HG02970 (cell line): ENCODE data around the gene NCAPG.
A peak's percentile ranks its signal among the peaks of the same experiment; 100 is the strongest.

ENCODE experiments used
- ATAC-seq: cut with Tn5 transposase; IDR thresholded peaks from one replicate; pipeline ENCODE4 v1.9.1; 2021; ENCODE audit warnings: mild to moderate bottlenecking, moderate library complexity, moderate number of reproducible peaks; ENCODE audit not compliant: unreplicated experiment, low FRiP score

NCAPG gene, protein sequence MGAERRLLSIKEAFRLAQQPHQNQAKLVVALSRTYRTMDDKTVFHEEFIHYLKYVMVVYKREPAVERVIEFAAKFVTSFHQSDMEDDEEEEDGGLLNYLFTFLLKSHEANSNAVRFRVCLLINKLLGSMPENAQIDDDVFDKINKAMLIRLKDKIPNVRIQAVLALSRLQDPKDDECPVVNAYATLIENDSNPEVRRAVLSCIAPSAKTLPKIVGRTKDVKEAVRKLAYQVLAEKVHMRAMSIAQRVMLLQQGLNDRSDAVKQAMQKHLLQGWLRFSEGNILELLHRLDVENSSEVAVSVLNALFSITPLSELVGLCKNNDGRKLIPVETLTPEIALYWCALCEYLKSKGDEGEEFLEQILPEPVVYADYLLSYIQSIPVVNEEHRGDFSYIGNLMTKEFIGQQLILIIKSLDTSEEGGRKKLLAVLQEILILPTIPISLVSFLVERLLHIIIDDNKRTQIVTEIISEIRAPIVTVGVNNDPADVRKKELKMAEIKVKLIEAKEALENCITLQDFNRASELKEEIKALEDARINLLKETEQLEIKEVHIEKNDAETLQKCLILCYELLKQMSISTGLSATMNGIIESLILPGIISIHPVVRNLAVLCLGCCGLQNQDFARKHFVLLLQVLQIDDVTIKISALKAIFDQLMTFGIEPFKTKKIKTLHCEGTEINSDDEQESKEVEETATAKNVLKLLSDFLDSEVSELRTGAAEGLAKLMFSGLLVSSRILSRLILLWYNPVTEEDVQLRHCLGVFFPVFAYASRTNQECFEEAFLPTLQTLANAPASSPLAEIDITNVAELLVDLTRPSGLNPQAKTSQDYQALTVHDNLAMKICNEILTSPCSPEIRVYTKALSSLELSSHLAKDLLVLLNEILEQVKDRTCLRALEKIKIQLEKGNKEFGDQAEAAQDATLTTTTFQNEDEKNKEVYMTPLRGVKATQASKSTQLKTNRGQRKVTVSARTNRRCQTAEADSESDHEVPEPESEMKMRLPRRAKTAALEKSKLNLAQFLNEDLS

DNA sequence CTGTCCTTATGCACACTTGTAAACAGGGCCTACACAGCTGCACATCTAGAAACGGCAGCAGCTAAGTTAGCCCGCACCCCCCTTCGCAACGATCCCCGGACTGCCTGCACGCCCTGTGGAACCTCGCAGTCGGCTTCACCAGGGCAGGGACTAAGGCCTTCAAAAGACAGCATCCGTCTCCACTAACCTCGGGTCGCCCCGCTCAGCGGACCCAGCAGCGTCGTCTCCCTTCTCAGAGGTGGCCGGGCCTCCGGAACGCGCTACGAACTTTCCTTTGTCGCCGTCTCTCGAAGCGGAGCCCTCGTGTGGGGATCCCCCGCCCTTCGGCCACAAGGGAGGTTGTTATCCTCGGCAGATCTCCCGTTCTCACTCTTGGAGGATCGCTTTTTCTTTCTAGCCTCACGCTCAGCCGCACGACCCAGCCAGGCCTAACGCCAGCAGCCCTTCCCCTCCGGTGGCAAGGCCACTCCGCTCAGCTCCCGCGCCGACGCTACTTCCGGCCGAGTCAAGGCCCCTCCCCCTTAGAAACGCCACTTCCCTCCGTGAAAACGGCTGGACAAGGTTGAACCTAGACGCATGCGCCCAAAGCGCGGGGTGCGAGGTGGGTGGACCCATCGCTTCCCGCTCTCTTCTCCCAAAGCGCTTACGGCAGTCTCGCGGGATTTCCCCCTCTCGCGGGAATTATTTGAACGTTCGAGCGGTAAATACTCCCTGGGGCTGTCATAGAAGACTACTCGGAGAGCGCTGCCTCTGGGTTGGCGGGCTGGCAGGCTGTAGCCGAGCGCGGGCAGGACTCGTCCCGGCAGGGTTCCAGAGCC is at the start of gene NCAPG, which contains the start of gene DCAF16:
TSS of gene NCAPG (plus strand) at position 720 of the 818 bp plus-strand sequence. CDS start 99 bp downstream, outside the sequence.
TSS of gene DCAF16 (minus strand) at position 498 of the 818 bp plus-strand sequence. CDS start 6,616 bp downstream, outside the sequence.
- peak; percentile 94 for ATAC-seq

DNA sequence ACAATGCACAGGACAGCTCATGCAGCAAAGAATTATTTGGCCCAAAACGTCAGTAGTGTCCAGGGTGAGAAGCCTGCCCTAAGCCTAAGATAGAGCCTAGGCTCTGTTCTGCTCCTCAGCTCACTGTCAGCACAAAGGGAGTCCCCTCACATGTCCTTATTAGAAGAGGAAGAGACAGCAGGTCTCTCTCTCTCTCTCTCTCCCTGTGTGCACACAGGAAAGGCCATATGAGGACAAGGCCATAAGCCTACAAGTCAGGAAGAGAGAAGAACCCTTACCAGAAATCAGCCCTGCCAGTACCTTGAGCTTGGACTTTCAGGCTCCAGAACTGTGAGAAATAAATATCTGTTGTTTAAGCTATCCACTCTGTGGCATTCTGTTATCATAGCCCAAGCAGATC is 49.7 kb upstream of the NCAPG start:
- ATAC-seq: no peak

DNA sequence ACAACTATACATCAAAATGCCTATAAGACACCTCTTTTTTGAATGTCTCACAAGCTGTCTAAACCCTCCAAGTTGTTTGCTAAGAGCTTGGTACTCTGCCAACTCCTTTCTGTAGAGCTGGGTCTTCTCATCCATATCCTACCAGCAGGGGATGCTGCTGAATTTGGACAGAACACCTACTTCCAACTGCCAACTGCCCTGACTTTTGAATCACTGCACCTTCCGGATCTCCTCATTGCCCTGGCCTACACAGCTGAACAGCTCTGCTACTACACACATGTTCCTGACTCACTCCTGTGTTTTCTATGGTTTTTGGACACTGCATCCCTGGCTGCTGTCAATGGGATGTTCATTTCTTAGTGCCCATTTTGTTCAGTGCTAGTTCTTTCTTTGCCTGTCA is 48.1 kb upstream of the NCAPG start:
- ATAC-seq: no peak

DNA sequence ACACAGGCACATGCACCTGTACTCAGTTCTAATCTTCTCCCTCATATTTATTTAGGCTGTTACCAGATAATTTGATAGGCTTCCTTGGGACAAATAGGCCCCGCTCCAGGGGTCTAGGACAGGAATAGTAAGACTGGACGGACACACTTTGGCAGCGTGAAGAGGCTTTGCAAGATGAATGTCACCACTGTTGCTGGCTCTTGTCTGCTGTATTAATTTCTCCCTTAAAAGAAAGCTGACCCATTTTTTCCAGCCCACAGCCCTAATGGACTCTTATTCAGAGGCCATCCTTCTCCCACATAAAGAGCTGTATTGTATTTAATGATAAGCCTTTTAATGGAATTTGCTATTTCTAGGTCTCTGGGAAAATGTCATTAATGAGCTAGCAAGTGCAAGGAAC is 47.4 kb upstream of the NCAPG start:
- ATAC-seq: no peak

DNA sequence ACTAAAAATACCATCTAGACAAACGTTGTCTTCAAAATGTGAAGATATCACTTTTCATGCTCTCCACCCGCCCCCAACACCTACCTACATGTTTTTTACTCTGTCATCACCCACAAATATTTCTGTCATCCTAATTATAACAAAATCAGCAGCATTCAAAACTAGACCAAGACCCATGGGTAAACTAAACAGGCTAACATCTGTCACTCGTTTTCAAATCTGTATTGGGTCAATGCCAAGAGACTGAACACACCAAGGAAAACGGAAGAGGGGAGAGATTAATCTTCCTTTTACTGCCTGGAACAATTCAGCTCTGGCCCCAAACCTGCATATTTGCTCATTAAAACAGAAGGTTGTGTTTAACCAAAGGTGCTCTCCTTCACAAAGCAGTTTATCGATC is 46.8 kb upstream of the NCAPG start:
- no peak for ATAC-seq

DNA sequence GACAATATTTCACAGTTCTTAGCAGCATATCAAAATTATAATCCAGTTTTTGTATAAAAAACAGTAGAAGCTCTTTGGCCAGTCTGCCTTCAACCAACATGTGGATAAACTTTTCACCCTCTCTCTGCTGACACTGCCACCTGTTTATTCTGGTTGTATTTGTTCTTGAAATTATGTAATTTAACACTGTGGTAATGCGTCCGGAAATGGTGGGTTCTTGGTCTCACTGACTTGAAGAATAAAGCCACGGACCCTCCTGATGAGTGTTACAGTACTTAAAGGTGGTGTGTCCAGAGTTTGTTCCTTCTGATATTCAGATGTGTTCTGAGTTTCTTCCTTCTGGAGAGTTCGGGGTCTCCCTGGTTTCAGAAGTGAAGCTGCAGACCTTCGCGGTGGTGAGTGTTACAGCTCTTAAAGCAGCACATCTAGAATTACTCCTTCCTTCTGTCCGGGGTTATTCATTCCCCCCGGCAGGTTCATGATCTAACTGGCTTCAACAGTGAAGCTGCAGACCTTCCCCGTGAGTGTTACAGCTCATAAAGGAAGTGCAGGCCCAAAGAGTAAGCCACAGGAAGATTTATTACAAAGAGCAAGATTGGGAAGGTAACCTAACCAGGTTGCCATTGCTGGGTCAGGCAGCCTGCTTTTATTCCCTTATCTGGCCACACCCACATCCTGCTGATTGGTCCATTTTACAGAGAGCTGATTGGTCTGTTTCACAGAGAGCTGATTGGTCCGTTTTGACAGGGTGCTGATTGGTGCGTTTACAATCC is 45.1 kb upstream of the NCAPG start:
- no peak for ATAC-seq

DNA sequence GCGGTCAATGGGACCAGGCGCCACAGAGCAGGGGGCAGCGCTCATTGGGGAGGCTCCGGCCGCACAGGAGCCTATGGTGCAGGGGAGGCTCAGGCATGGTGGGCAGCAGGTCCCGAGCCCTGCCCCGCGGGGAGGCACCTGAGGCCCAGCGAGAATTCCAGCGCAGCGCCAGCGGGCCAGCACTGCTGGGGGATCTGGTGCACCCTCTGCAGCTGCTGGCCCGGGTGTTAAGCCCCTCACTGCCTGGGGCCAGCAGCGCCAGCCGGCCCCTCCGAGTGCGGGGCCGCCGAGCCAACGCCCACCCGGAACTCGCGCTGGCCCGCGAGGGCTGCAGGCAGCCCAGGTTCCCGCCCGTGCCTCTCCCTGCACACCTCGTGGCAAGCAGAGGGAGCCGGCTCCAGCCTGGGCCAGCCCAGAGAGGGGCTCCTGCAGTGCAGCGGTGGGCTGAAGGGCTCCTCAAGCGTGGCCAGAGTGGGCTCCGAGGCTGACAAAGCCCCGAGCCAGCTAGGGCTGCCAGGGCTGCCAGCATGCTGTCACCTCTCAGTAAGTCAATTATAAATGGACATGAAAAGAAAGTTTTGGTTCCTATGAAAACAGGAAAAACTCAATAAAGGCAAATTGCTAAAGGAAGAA is 43.8 kb upstream of the NCAPG start:
- ATAC-seq: no peak

DNA sequence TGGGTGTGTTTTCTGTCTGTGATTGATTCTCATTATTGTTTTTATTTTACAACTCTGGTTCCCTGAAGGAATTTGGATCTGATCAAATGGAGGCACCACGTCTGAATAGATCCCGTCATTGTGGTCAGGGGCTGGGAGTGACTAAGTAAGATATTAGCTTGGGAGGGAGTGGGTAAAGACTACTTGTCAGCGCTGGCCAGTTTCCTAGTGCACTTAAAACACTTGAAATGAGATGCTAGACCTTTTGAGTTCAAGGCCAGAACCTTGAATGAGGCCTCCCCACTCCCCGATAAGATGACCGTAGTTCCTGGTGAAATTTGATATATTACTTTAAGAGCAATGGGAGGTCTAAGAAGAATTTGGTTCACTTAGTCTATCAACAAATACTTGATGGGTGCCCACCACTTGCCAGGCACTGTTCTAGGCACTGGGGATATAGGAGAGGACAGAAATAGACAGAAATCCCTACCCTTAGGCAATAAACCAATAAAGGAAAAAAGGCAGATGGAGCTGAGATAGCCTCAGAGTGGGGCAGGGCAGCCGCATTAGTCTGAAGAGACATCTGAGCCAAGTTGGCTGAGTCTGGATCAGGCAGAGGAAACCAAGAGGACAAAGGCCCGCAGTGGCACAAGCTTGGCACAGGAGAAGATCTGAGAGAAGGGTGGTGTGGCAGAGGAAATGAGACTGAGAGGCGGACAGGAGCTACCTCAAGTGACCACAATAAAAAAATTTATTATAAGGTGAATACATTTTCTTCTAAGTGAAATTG is 41.2 kb upstream of the NCAPG start:
- ATAC-seq: no peak

DNA sequence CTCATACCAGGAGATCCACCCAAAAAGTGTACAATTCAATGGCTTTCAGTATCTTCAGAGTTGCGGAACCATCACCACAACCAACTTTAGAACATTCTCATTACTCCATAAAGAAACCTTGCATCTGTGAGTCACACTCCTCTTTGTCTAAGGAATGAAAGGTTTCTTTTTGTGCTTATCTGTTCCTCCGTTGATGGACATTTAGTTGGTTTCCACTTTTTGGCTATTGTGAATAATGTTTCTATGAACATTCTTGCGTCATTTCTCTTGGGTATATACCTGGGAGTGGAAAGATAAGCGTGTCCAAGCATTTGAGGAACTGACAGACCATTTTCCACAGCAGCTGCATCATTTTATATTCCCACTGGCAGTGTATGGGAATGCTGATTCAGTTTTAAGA is 39.9 kb upstream of the NCAPG start:
- ATAC-seq: no peak

DNA sequence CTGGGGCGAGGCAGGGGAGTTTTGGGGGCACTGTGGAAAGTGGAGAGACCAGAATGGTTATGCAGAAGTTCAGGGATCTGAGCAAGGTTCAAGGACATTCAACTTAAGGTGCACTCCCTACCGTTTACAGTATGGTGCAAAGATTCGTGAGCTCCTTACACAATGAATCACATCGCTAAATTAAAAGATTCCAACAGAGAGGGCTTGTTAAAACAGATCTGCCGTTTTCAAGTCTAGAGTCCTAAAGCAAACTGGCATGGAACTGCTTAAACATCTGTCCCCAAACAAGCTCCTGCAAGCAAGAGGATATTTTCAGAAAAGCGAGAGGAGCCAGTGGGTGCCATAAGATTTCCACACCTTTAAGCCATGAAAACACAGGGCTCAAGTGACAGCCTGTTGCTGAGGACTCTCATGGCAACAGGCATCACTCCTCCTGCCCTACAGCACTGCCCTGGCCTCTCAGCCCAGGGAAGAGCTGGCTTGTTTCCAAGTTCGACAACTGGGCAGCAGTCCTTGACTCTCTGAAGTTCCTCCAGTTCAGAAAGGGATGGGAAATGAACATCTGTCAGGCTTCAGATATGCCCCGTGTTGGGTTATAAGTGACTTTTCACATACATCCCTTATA is 39.4 kb upstream of the NCAPG start:
- ATAC-seq: no peak

DNA sequence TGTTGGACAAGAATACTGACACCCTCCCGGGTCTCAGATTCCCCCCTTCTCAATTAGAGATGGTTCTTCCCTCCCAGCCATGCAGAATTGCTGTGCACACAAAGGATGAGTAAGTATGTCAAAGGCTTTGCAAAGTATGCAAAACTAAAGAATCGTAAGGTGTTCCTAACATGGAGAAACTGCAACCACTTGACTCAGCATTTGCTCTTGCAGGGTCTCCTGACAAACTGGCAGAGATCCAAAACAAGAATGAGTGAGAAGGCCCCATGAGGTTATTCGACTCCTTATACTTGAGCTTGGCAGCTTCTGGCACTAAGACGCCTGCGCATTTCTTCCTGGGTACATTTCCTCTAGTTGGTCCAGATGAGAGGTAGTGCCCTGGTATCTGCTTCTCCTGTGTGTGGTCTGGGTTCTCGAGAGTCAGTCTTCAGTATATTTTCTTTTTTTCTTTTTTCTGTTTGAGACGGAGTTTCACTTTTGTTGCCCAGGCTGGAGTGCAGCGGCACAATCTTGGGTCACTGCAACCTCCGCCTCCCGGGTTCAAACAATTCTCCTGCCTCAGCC is 37.6 kb upstream of the NCAPG start:
- ATAC-seq: no peak

DNA sequence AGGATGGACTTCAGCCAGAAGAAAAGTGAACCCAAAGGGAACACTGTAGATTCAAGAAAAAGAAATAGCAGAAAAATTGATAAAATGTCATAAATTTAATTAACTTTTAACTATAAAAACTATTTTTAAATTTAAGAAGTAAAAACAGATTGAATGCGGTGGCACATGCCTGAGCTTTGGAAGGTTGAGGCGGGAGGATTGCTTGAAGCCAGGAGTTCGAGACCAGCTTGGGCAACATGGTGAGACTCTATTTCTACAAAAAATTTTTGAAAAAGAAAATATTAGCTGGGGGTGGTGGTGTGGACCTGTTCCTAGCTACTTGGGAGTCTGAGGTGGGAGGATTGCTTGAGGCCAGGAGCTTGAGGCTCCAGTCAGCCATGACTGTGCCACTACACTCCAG is 32.3 kb upstream of the NCAPG start:
- no peak for ATAC-seq

DNA sequence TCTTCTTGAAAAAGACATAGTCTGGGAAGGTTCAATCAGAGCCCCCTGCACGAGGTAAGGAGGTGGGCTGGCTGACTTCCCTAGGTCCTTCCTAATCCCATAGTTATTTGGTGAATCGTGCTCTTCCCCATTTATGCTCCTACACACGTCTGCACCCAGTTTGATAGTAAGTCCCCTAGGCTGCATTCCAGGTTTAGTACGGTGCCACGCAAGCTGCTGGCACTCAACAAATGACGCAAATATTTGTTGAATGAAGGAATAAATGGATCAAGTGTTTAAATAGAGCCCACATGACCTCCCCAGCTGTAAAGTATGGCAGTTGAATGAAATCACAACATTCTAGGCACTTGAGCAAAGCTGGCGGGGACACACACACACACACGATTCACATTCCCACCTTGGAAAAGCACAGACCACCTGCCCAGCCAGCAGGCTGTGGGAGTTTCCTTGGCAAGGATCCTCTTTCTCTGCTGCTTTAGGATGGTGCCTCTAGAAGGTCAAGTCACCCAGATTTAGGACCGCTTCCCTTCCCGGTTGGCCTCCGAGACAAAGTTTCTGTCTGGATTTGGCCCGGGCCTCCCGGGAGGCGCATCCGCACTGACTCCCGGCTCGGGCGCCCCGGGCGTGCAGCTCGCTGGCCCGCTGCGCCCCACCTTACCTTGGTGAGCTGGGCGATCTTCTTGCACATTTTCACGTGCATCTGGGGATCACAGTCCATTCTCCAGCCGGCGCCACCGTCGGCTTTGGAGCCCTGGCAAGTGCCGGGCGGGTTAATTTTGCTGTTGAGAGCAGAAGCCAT is 30.1 kb upstream of the NCAPG start:
- no peak for ATAC-seq

DNA sequence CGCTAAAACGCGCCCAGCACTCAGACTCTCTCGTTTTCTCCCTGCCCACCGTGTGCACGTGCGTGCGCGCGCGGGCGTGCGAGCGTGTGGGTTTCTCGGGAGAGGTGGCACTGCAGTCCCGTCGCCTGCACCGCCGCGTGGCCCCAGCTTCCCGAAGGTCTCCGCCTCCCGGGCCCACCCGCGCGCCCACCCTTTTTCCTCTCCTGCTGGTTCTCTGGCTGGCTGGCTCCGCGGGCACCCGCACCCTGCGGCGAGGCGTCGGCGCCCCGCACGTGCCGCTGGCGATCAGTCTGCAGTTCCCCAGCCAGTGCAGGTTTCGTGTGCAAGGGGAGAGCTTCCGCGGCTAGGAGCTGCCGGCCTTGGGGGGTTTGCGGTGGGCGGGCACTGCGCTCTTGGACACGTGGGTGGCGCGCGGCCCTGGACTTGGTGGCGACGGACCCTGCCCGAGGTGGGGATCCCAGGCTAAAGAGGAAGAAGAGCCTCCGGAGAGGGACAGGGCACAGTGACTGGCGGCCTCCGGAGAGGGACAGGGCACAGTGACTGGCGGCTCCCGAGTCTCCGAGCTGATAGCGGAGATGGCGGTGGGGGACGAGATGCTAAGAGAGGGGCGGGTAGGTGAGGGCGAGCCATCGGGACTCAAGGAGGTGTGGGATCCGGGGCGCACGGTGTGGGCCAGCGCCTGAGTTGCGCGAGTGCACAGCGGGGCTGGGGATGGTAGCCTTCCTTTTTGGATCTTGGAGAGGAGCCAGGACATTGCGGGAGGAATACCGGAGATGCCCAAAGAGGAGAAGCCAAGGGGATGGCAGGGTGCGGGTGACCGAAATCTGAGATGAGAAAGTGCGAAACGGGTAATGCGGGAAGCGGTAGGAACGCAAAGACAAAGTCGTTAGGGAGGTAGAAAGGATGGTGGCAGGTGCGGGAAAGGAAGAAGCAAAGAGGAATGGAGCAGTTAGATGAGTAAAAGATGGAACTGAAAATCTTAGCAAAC is 29.2 kb upstream of the NCAPG start, which contains the start of gene FAM184B:
TSS of gene FAM184B (minus strand) at position 322 of the 988 bp plus-strand sequence. CDS start 322 bp downstream, outside the sequence.
- ATAC-seq: no peak

DNA sequence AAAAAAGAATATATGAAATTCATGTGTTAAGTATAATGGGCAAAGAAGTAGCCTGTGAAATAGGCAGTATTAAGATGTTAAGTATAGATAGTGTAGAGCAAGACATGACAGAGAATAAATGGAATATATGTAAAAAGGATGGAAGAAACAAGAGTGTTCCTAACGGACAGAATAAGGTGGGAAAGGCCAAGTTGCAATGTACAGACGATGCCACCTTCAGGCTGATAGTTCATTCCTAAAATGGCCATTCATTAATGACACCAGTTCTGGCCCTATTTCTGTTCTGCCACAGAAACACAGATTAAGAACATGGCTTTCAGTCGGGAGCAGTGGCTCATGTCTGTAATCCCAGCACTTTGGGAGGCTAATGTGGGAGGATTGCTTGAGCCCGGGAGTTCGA is 24.9 kb upstream of the NCAPG start:
- ATAC-seq: no peak
